NT2/D1 (cell line): ENCODE results near the gene TMIE.

Experiments used
- SUZ12 ChIP-seq: IDR thresholded peaks from 2 replicates; pipeline ENCODE4 v1.6.1; 2011; ENCODE audit not compliant: insufficient read length, insufficient read depth; ENCODE audit errors: extremely low read depth
- YY1 ChIP-seq: IDR thresholded peaks from 2 replicates; pipeline ENCODE4 v1.6.1; 2011; ENCODE audit not compliant: insufficient read length, insufficient read depth
- ZNF274 ChIP-seq: IDR thresholded peaks from 2 replicates; pipeline ENCODE4 v1.6.1; 2011; ENCODE audit warnings: mild to moderate bottlenecking, low read depth, low read length

DNA sequence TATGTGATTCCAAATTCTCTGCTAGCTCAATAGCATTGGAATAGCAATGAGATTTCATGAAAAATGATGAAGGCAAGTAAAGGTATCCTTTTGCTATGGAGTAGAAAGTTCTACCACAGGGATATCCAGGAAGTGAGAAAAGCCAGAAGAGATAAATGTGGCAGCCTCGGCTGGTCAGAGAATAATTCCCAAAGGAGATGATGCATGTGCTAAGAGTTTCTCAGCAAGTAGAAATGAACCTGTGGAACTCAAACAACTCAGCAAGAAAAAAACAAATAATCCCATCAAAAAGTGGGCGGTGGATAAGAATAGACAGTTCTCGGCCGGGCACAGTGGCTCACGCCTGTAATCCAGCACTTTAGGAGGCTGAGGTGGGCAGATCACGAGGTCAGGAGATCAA lies 45.9 kb upstream of the TMIE start:
- TF ChIP-seq SUZ12 (no peak), YY1 (no peak), ZNF274 (no peak)
